Myocyte (in vitro differentiated cells): ENCODE data around the gene DPP8. TPM values are rescaled to one million over a fixed set of nuclear protein-coding genes. Genes with fewer than 3 reads are reported as not detected.

Experiments
- total RNA-seq: library from RNA; depleted of rRNA; stranded (reverse); fragments of >200 nt; gene quantifications from 2 replicates; pipeline ENCODE4 v1.2.3, GENCODE V29; 2014

Gene DPP8
- total RNA-seq, 1 donor from 2014 or later, result 50.9 TPM

Other genes starting within 250 kb of the DPP8 start
- gene PARP16, start 230.8 kb downstream of the DPP8 start, total RNA-seq, result 7.2 and 7.6 TPM in 2 replicates
- gene RNU5A-1, start 221.6 kb downstream of the DPP8 start, total RNA-seq, result not detected in 2 replicates
- gene RNU5B-1, start 213.0 kb downstream of the DPP8 start, total RNA-seq, result not detected in 2 replicates
- gene IGDCC3, start 139.7 kb downstream of the DPP8 start, total RNA-seq, result 0.08 and 0.31 TPM in 2 replicates
- gene IGDCC4, start 94.7 kb downstream of the DPP8 start, total RNA-seq, result 24.9 and 28.9 TPM in 2 replicates
- gene HACD3, start 12.8 kb upstream of the DPP8 start, total RNA-seq, result 48.7 and 50.8 TPM in 2 replicates
- 18.2 and 22.3 TPM in 2 replicates for gene INTS14, start 93.4 kb upstream of the DPP8 start, total RNA-seq
- 3.4 and 6.9 TPM in 2 replicates for gene SLC24A1, start 104.2 kb upstream of the DPP8 start, total RNA-seq